Measurements from ENCODE around the gene INTS6L. TPM values are rescaled to one million over a fixed set of nuclear protein-coding genes. Genes with fewer than 3 reads are reported as not detected.

The INTS6L gene, protein sequence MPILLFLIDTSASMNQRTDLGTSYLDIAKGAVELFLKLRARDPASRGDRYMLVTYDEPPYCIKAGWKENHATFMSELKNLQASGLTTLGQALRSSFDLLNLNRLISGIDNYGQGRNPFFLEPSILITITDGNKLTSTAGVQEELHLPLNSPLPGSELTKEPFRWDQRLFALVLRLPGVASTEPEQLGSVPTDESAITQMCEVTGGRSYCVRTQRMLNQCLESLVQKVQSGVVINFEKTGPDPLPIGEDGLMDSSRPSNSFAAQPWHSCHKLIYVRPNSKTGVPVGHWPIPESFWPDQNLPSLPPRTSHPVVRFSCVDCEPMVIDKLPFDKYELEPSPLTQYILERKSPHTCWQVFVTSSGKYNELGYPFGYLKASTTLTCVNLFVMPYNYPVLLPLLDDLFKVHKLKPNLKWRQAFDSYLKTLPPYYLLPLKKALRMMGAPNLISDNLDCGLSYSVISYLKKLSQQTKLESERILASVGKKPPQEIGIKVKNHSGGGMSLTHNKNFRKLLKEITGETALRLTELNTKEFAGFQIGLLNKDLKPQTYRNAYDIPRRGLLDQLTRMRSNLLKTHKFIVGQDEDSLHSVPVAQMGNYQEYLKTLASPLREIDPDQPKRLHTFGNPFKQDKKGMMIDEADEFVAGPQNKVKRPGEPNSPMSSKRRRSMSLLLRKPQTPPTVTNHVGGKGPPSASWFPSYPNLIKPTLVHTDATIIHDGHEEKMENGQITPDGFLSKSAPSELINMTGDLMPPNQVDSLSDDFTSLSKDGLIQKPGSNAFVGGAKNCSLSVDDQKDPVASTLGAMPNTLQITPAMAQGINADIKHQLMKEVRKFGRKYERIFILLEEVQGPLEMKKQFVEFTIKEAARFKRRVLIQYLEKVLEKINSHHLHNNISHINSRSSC
- total RNA-seq (10 to 100 TPM; 31.0 to 46.8 (median 32.4) TPM), polyA plus RNA-seq (1 to 10 TPM; 5.9 to 9.2 TPM), total RNA-seq (141 reads per million, percentile 89 among the genes with 10 or more reads in this experiment)

DNA sequence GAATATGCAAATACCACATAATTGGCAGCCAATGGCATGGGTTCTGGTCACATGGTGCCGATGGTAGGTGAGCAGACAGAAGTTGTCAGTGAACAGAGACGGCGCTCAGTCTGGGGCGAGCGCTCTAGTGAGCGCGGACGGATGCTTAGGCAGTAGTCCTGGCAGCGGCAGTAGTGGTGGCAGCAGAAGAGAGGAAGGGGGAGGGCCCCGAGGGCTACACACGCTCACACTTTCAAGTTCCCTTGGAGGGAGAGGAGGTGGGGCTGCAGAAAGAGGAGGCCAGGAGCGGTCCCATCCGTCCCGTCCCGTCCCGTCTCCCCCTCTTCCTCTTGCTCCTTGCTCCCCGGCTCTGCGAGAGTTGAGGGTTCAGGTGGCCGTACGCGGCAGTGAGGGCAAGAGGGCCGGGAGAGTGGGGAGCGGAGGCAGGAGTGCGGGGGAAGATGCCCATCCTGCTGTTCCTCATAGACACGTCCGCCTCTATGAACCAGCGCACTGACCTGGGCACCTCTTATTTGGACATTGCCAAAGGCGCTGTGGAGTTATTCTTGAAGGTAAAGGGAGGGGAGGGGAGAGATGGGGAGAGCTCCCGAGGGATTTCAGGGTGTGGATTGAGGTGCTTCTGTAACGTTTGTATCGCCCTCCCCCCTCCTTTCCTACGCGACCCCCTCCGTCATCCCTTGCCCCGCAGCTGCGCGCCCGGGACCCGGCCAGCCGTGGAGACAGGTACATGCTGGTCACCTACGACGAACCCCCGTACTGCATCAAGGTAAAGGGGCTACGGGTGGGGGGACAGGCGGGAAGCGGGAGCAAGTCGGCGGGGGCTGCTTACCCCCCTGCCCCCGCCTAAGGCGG, at the start of gene INTS6L:
Gene INTS6L, plus strand, starts transcription at position 108 of the 852 bp plus-strand sequence. Its CDS starts 333 bp downstream, at position 441.
- peak; percentile 84 for ATAC-seq
- Mint-ChIP-seq H3K36me3 (peaks cover 0 to 6% (median 0%) of the 10 kb centered on the region in 5 donors), H3K27ac (peak within 1 kb of the TSS; percentile 95 to 100 (median 98)), H3K4me3 (peak within 1 kb of the TSS; percentile 93 to 100 (median 99)), H3K9me3 (peaks cover 0 to 4% (median 0%) of the 10 kb centered on the region in 11 donors), H3K4me1 (peaks cover 4 to 41% (median 33%) of the 10 kb centered on the region in 7 donors), H3K27me3 (peaks cover 0 to 3% (median 0%) of the 10 kb centered on the region in 5 donors)
- Histone ChIP-seq H3K36me3 (ENCODE audit: control insufficient read depth in 2 of 3, insufficient read depth in 3 of 3, low read length in 3 of 3) (peaks cover 0 to 8% (median 0%) of the 10 kb centered on the region in 3 experiments), H3K9me3 (ENCODE audit: control insufficient read depth in 2 of 3, low read length in 3 of 3) (no peaks in the 10 kb centered on the region), H3K4me1 (ENCODE audit: control insufficient read depth in 2 of 2, insufficient read depth in 2 of 2, low read length in 2 of 2) (peaks cover 5 to 12% of the 10 kb centered on the region in 2 donors), H3K4me3 (ENCODE audit: low read length) (peak within 1 kb of the TSS; percentile 62), H3K27me3 (ENCODE audit: control insufficient read depth in 2 of 2, insufficient read depth in 2 of 2, low read length in 2 of 2) (no peaks in the 10 kb centered on the region), H3K27ac (ENCODE audit: low read depth, low read length) (peak within 1 kb of the TSS; percentile 90)
- peak; percentile 72 to 92 (median 88) for DNase-seq
- ChIA-PET POLR2A (interaction anchor here (0.6 to 1.6 kb wide), 6 partner anchors 11 to 626 kb away, joined by 3 to 15 read pairs (median 3); no protein-coding TSS in a partner anchor), CTCF (interaction anchor here (0.5 kb wide), 1 partner anchor 35 kb away, joined by 3 read pairs; no protein-coding TSS in a partner anchor)
- intact Hi-C loops (cut with micrococcal nuclease) = loop anchor here (1.0 to 10.0 kb wide), 20 partner anchors 9 to 1360 kb away; partner anchors contain the start of genes HTATSF1 (in 2 of the 2), RTL8A (in 2 of the 2), SMIM10L2A (in 2 of the 2) and FHL1 (in 1 of the 2)

DNA sequence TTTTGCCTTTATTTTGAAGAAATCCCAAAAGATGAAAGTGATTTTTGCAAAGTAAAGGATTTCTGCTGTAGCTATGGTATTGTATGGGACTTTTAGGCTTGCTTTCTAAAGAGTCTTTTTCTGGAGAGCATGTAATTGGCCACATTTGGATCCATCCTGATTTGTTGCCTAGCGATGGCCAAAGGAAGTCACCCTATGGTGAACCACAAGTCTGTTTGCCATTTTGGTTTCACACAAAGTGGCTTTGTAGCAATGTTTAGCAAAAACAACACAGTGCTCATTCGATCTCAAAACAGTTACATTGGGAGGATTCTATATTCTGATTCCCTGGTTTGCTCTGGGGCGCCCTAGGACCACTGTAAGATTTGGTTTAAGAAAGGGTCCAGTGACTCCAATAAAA, 44.1 kb upstream of the INTS6L start:
- ChIA-PET POLR2A (interaction anchor here (0.7 kb wide), 1 partner anchor 67 kb away, joined by 3 read pairs; no protein-coding TSS in a partner anchor), CTCF (no interaction called here)
- Mint-ChIP-seq H3K9me3 (peaks cover 0 to 1% (median 0%) of the 10 kb centered on the region in 11 donors), H3K27me3 (peaks cover 0 to 21% (median 4%) of the 10 kb centered on the region in 5 donors), H3K4me3 (no peak overlapping the region), H3K36me3 (no peaks in the 10 kb centered on the region), H3K27ac (no peak overlapping the region), H3K4me1 (peaks cover 0 to 9% (median 0%) of the 10 kb centered on the region in 7 donors)
- intact Hi-C loops (cut with micrococcal nuclease) = loop anchor here in 1 of 2 donors (2.0 kb wide), 1 partner anchor 92 kb away; no protein-coding TSS in a partner anchor
- Histone ChIP-seq H3K27ac (ENCODE audit: low read depth, low read length) (no peak overlapping the region), H3K27me3 (ENCODE audit: control insufficient read depth in 2 of 2, insufficient read depth in 2 of 2, low read length in 2 of 2) (no peaks in the 10 kb centered on the region), H3K4me1 (ENCODE audit: control insufficient read depth in 2 of 2, insufficient read depth in 2 of 2, low read length in 2 of 2) (no peaks in the 10 kb centered on the region), H3K4me3 (ENCODE audit: low read length) (no peak overlapping the region), H3K36me3 (ENCODE audit: control insufficient read depth in 2 of 3, insufficient read depth in 3 of 3, low read length in 3 of 3) (no peaks in the 10 kb centered on the region), H3K9me3 (ENCODE audit: control insufficient read depth in 2 of 3, low read length in 3 of 3) (no peaks in the 10 kb centered on the region)
- ATAC-seq (no peak), DNase-seq (no peak)

DNA sequence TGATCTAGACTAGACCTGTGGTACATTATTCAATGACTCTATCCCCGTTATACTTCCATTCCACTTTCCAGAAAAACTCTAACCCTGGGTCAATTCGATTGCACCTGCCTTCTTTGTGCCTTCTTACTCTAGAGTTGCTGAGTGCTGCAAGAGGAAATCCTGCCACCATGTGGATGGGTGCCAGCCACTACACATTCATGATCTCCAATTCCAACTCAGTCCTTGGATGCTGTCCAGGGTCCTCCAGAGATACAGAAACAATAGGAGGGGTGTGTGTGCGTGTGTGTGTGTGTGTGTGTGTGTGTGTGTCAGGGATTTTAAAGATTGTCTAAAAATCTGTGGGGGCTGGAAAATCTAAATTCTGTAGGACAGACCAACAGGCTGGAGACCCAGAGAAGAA, 42.9 kb upstream of the INTS6L start:
- intact Hi-C loops (cut with micrococcal nuclease) = loop anchor here (1.0 to 2.0 kb wide), 5 partner anchors 93 to 512 kb away; no protein-coding TSS in a partner anchor

DNA sequence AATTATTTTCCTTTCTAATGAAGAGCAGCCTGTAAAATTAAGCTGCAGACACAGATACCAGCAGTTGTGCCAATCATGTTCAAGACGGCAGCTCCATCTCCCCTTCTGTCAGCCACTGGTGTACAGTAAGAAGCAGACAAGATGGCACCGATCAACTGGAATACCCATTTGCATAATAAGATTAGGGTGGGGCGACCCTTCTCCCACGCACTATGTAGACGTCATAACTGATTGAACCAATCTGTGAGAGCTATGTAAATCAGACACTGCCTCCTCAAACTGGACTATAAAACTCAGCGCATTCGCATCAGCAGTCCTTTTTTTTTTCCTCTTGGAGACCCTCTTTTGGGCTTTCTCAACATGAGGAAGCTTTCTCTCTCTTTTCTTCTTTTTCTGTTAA, 40.4 kb upstream of the INTS6L start:
- Mint-ChIP-seq H3K27ac (no peak overlapping the region), H3K9me3 (peaks cover 0 to 1% (median 0%) of the 10 kb centered on the region in 11 donors), H3K4me3 (no peak overlapping the region), H3K36me3 (no peaks in the 10 kb centered on the region), H3K27me3 (peaks cover 0 to 4% (median 3%) of the 10 kb centered on the region in 5 donors), H3K4me1 (peaks cover 0 to 9% (median 0%) of the 10 kb centered on the region in 7 donors)
- intact Hi-C loops (cut with micrococcal nuclease) = loop anchor here in 1 of 2 donors (10.0 kb wide), 1 partner anchor 225 kb away; no protein-coding TSS in a partner anchor
- no peaks in the 10 kb centered on the region for H3K9me3 ChIP-seq (ENCODE audit: control insufficient read depth in 2 of 3, low read length in 3 of 3)
- H3K4me1 ChIP-seq (ENCODE audit: control insufficient read depth in 2 of 2, insufficient read depth in 2 of 2, low read length in 2 of 2) = no peaks in the 10 kb centered on the region
- no peak for ATAC-seq
- no peak overlapping the region for H3K4me3 ChIP-seq (ENCODE audit: low read length)
- ChIA-PET CTCF (interaction anchor here (0.6 kb wide), 1 partner anchor 262 kb away, joined by 6 read pairs; no protein-coding TSS in a partner anchor), POLR2A (no interaction called here)
- no peak overlapping the region for H3K27ac ChIP-seq (ENCODE audit: low read depth, low read length)
- H3K27me3 ChIP-seq (ENCODE audit: control insufficient read depth in 2 of 2, insufficient read depth in 2 of 2, low read length in 2 of 2) = no peaks in the 10 kb centered on the region
- no peak for DNase-seq
- no peaks in the 10 kb centered on the region for H3K36me3 ChIP-seq (ENCODE audit: control insufficient read depth in 2 of 3, insufficient read depth in 3 of 3, low read length in 3 of 3)

More for the DNA sequence above, 42.9 kb upstream of the INTS6L start:
- H3K4me3 ChIP-seq (ENCODE audit: low read length) = no peak overlapping the region
- H3K4me1 ChIP-seq (ENCODE audit: control insufficient read depth in 2 of 2, insufficient read depth in 2 of 2, low read length in 2 of 2) = no peaks in the 10 kb centered on the region
- H3K36me3 Mint-ChIP-seq = no peaks in the 10 kb centered on the region
- H3K4me1 Mint-ChIP-seq = peaks cover 0 to 9% (median 0%) of the 10 kb centered on the region in 7 donors
- H3K4me3 Mint-ChIP-seq = no peak overlapping the region
- DNase-seq (peak in 8 of 9 donors; percentile 13 to 58 (median 37)), ATAC-seq (peak; percentile 72)
- POLR2A ChIA-PET = no interaction called here
- H3K36me3 ChIP-seq (ENCODE audit: control insufficient read depth in 2 of 3, insufficient read depth in 3 of 3, low read length in 3 of 3) = no peaks in the 10 kb centered on the region
- no peaks in the 10 kb centered on the region for H3K27me3 ChIP-seq (ENCODE audit: control insufficient read depth in 2 of 2, insufficient read depth in 2 of 2, low read length in 2 of 2)
- peaks cover 0 to 16% (median 4%) of the 10 kb centered on the region in 5 donors for H3K27me3 Mint-ChIP-seq
- no peak overlapping the region for H3K27ac ChIP-seq (ENCODE audit: low read depth, low read length)
- no peak overlapping the region for H3K27ac Mint-ChIP-seq
- H3K9me3 Mint-ChIP-seq = peaks cover 0 to 1% (median 0%) of the 10 kb centered on the region in 11 donors
- H3K9me3 ChIP-seq (ENCODE audit: control insufficient read depth in 2 of 3, low read length in 3 of 3) = no peaks in the 10 kb centered on the region
- CTCF ChIA-PET = no interaction called here

DNA sequence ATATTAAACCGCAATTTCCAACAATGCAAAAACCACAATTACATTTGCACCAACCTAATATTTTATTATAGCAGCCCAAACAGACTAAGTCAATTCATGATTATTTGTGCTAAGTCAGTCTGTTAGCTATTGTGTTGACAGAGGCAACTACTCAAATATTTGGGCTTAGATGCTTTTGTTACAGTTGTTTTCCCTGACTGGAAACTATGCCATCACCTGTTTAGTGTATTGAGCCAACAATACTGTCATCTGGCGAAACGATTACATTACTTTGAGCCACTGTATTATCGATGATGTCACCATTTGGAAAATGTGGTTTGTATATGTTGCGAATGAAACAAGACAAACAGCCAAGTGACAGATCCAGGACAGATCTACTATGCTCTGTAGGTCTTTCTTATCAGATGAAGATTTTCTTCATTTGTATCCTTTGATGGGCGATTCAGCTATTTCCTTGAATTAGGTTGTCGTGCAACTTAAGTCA, 38.7 kb upstream of the INTS6L start:
- intact Hi-C loops (cut with micrococcal nuclease) = loop anchor here in 1 of 2 donors (10.0 kb wide), 1 partner anchor 223 kb away; no protein-coding TSS in a partner anchor
- POLR2A ChIA-PET = no interaction called here

More for the DNA sequence above, 38.7 kb upstream of the INTS6L start:
- CTCF ChIA-PET = no interaction called here
- ATAC-seq = no peak
- Histone ChIP-seq H3K4me1 (ENCODE audit: control insufficient read depth in 2 of 2, insufficient read depth in 2 of 2, low read length in 2 of 2) (no peaks in the 10 kb centered on the region), H3K4me3 (ENCODE audit: low read length) (no peak overlapping the region), H3K27me3 (ENCODE audit: control insufficient read depth in 2 of 2, insufficient read depth in 2 of 2, low read length in 2 of 2) (no peaks in the 10 kb centered on the region), H3K9me3 (ENCODE audit: control insufficient read depth in 2 of 3, low read length in 3 of 3) (no peaks in the 10 kb centered on the region), H3K27ac (ENCODE audit: low read depth, low read length) (no peak overlapping the region), H3K36me3 (ENCODE audit: control insufficient read depth in 2 of 3, insufficient read depth in 3 of 3, low read length in 3 of 3) (no peaks in the 10 kb centered on the region)
- Mint-ChIP-seq H3K4me3 (no peak overlapping the region), H3K4me1 (peaks cover 0 to 4% (median 0%) of the 10 kb centered on the region in 7 donors), H3K27me3 (peaks cover 0 to 4% (median 3%) of the 10 kb centered on the region in 5 donors), H3K27ac (no peak overlapping the region), H3K9me3 (peaks cover 0 to 1% (median 0%) of the 10 kb centered on the region in 11 donors), H3K36me3 (no peaks in the 10 kb centered on the region)
- DNase-seq = no peak

Data from naive thymus-derived CD4-positive, alpha-beta T cell (primary cell).